ENCODE results near the gene DMWD.

Gene DMWD

DNA sequence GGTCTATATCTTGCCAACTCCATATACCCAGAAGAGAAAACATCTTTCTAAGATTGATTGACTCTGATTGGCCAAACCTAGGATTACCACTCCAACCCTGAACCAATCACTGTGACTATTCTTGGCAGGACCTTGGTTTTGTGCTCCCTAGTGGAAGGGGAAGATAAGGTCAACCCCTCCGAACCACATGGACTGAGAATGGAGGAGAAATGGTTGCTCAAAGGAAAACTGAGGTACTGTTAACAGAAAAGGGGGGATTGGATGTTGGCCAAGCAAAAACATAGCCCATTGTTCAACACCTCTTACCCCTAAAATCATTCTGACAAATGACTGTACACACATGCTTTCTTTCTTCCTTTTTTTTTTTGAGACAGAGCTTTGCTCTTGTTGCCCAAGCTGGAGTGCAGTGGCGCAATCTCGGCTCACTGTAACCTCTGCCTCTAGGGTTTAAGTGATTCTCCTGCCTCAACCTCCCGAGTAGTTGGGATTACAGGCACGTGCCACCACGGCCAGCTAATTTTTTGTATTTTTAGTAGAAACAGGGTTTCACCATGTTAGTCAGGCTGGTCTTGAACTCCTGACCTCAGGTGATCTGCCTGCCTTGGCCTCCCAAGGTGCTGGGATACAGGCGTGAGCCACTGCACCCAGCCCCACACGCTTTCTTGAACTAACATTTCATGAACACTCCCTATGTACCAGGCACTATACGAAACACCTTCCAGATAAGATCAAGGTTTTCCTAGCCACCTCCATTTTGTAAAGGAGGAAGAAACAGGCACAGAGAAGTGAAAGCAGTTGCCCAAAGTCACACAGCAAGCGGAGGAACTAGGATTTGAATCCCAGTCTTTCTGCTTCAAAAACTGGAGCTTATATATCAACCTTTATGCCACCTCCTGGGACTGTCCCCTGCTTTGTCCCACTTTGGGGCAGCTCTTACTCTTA is 52.9 kb downstream of the DMWD start:
- DNase-seq: no peak

DNA sequence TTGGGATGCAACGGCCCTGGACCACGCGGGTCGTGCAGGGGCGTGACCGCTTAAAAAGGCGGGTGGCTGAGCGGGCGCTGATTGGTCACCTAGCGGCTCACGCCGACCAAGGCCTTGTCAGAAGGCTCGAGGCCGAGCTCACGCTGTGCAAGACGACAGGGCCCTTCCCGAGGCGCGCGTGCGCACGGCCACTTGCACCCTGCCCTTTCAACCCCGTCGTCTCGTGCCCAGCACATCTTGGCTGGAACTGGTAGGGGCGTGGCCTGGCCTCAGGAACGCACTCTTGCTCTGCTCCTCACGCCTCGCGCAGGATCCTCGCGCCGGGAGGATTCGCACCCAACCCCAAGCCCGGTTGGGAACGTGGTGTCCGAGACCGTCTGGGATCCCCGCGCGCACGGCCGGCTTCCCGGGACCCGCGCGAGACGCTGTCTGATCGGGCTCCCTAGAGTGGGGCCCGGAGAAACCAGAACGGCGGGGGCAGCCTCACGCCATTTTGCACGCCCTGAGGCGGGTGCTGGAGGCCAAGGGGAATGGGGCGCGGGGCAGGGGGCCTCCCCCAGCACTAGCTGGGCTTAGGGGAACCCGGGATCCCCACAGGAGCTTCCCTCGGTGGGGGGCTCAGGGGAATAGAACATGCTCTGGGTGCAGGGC is 59.4 kb downstream of the DMWD start, which contains the start of gene MEIOSIN:
TSS of gene MEIOSIN (plus strand) at position 280 of the 651 bp plus-strand sequence. CDS start 1,938 bp downstream, outside the sequence.
- no peak for DNase-seq
